ENCODE results near the gene PRMT1. TPM values are rescaled to one million over a fixed set of nuclear protein-coding genes. Genes with fewer than 3 reads are reported as not detected.
A peak's percentile ranks its signal among the peaks of the same experiment; 100 is the strongest.

PRMT1 gene
- total RNA-seq, 1 donor from 2014 or later = 103 TPM

DNA sequence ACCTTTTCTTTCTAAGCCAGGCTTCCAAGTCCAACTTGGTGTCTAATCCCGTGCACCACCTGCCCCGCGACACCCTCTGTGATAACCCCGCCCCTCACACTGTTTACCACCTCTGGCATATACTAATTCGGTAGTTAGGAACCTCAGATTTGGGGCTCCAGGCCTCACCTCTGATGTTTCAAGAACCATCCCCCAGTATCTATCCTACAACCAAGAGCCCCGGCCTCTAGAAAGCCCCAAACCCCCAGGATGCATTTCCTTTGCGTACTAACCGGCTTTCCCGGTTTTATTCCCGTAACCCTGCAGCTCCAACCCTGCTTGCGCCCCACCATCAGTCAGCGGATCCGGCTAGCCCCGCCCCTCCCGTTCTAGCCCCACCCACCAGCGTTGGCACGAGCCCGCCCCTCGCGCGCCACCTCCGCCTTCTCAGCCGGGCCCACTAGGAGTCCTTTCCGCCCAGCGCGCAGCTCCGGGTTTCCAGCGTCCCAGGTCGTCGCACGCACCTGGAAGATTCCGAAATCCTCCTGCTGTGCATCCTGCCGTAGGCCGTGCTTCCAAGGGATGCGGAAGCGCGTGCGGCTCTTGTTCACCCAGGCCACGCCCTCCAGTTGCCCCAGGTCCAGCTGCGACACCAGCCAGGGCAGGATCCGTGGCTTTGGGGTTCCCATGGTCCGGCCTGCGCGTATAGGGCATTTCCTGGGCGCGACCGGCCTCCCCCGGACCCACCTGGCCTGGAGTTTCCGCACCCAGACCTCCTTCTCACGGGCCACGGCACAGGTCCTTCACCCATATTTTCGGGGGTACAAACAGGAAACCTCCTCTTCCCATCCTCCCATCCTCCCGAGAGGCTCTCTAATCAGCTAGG, 12.7 kb upstream of the PRMT1 start:
- intact Hi-C loops (cut with DNase I) = loop anchor here (5.0 kb wide), 1 partner anchor 212 kb away; the partner anchor contains the start of genes ALDH16A1 and PIH1D1
- ATAC-seq = peak; percentile 86

GRCh38 chr19:49665036-49665350, 12.1 kb upstream of the PRMT1 start:
- peak; percentile 1 for ATAC-seq
- intact Hi-C loops (cut with DNase I) = loop anchor here (5.0 kb wide), 1 partner anchor 213 kb away; the partner anchor contains the start of genes ALDH16A1 and PIH1D1

More for the DNA sequence above, 12.7 kb upstream of the PRMT1 start:
- DNase-seq (ENCODE audit: low spot score) = peak; percentile 97

GRCh38 chr19:49665351-49666119, 11.5 kb upstream of the PRMT1 start, which contains the start of the genes BCL2L12 and IRF3:
BCL2L12 (plus strand) TSS chr19:49665933; CDS start chr19:49666693, 760 bp downstream.
IRF3 (minus strand) TSS chr19:49665857; CDS start chr19:49664838, 1,019 bp downstream.
- intact Hi-C loops (cut with DNase I) = loop anchor here (5.0 kb wide), 1 partner anchor 213 kb away; the partner anchor contains the start of genes ALDH16A1 and PIH1D1
- peak; percentile 97 for ATAC-seq
- DNase-seq (ENCODE audit: low spot score) = peak; percentile 100

More at GRCh38 chr19:49665036-49665350, 12.1 kb upstream of the PRMT1 start:
- no peak for DNase-seq (ENCODE audit: low spot score)

DNA sequence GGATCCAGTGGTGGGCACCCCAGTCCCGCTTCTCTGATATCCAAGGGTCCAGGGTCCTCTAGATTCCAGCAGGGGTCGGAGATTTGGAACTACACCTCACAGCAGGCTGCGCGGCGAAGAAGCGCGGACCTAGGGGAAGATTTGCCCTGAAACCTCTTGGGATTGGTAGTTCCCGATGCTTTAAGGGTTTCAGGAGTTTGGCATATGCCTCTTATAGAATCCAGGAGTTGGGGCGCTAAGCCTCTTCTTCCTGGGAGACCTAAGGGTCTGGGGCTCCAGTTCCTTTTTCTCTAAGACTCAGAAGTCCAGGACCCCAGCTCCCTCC, 11.0 kb upstream of the PRMT1 start:
- DNase-seq (ENCODE audit: low spot score) (no peak), ATAC-seq (no peak)
- intact Hi-C loops (cut with DNase I) = loop anchor here (5.0 kb wide), 1 partner anchor 214 kb away; the partner anchor contains the start of genes ALDH16A1 and PIH1D1

- DNase-seq (ENCODE audit: low spot score) (no peak), ATAC-seq (no peak)
- intact Hi-C loops (cut with DNase I) = loop anchor here (5.0 kb wide), 1 partner anchor 215 kb away; the partner anchor contains the start of genes ALDH16A1 and PIH1D1
Measured at GRCh38 chr19:49667473-49667872, 9.6 kb upstream of the PRMT1 start.

DNA sequence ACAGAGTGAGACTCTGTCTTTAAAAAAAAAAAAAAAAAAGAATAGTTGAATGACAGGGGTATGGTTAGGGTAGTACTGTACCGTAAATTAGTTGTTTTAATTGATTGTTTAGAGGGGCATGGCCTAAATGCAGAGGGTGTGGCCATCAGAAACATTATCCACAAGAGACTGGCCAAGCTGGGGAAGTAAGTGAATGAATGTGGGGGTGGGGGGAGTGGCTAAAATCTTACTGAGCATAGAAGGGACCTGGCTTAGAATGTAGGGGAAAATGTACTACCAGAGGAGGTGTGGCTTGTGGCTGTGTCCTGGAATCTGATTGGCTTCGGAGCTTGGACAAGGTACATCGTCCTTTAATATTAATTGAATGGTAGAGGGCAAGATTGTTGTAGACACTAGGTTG, 7.6 kb upstream of the PRMT1 start:
- no peak for ATAC-seq
- intact Hi-C loops (cut with DNase I) = loop anchor here (5.0 kb wide), 1 partner anchor 217 kb away; the partner anchor contains the start of genes ALDH16A1 and PIH1D1
- no peak for DNase-seq (ENCODE audit: low spot score)

- no peak for ATAC-seq
- DNase-seq (ENCODE audit: low spot score) = peak; percentile 87
- intact Hi-C loops (cut with DNase I) = loop anchor here (10.0 kb wide), 1 partner anchor 88 kb away; the partner anchor contains the start of genes NOSIP and PRRG2
Measured at GRCh38 chr19:49672131-49672919, 4.7 kb upstream of the PRMT1 start.

- peak; percentile 91 for DNase-seq (ENCODE audit: low spot score)
- intact Hi-C loops (cut with DNase I) = loop anchor here (10.0 kb wide), 1 partner anchor 91 kb away; the partner anchor contains the start of genes NOSIP and PRRG2
- ATAC-seq = peak; percentile 65
Measured at GRCh38 chr19:49676136-49676783, 811 bp upstream of the PRMT1 start.

DNA sequence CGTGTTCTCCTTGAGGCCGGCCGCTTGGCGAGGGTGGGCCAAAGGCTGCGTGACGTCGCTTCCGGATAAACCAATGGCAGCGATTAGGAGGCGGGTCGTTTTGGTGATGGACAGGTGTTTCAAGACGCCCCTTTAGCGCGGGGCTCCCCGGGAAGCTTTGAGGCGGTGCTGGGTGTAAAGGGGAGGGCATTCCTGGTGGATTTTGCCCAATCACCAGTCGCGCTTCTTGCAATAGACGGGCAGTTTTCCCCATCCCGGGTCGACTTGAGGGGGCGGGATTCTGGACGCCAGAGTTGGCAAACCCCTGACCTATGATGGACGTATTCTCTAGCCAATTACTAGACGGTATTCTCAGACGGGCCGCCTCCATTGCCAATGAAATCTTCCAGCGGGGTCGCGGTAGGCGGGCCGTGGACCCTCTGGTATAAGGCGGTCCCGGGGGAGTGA, 264 bp upstream of the PRMT1 start:
- DNase-seq (ENCODE audit: low spot score) (peak; percentile 100), ATAC-seq (peak; percentile 92)
- intact Hi-C loops (cut with DNase I) = loop anchor here (10.0 kb wide), 1 partner anchor 92 kb away; the partner anchor contains the start of genes NOSIP and PRRG2

DNA sequence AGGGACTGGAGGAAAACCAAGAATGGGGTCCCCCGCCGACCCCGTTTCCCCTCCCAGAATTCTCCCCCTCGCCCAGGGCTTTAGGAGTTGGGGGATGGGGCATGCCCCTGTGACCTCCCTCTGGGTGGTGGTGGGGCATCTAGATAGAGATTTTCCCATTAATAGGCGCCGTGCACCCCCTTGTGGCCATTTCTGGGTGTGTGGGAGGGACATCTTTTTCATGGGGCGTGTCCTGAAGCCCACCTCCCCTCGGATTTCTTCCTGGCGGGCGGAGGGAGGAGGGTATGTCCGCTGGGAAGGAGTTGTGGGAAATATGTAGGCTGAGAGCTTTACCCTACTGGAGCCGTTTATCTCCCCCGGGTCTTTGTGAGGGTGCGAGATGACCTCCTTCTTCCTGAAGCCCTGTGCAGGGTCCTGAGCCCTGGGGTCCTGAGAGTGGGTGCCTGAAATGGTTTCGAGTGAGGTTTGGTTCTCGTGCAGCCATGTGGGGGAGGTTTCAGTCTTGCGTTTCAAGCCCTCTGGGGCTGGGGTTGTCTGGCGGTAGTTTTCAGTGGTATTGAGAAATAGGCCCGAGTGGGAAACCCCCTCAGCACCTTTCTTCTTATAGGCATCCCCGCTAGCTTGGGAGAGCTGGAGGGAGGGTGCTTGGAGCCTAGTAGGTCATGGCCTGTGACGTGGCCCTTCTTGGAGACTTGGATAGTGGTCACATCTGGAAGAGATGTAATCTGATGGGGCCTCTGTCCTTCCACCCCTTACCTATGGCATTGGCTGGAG, 1.0 kb downstream of the PRMT1 start:
- intact Hi-C loops (cut with DNase I) = loop anchor here (10.0 kb wide), 1 partner anchor 93 kb away; the partner anchor contains the start of genes NOSIP and PRRG2

GRCh38 chr19:49678985-49679770, 2.1 kb downstream of the PRMT1 start:
- intact Hi-C loops (cut with DNase I) = loop anchor here (10.0 kb wide), 1 partner anchor 94 kb away; the partner anchor contains the start of genes NOSIP and PRRG2
- no peak for DNase-seq (ENCODE audit: low spot score)
- ATAC-seq = no peak

More for the DNA sequence above, 1.0 kb downstream of the PRMT1 start:
- ATAC-seq (no peak), DNase-seq (ENCODE audit: low spot score) (peak; percentile 89)

- no peak for ATAC-seq
- DNase-seq (ENCODE audit: low spot score) = peak; percentile 61
- intact Hi-C loops (cut with DNase I) = loop anchor here (10.0 kb wide), 1 partner anchor 95 kb away; the partner anchor contains the start of genes NOSIP and PRRG2
Measured at GRCh38 chr19:49679771-49680413, 2.8 kb downstream of the PRMT1 start.

- DNase-seq (ENCODE audit: low spot score) = peak; percentile 95
- peak; percentile 7 for ATAC-seq
- intact Hi-C loops (cut with DNase I) = no loop called here
Measured at GRCh38 chr19:49680421-49681351, 3.6 kb downstream of the PRMT1 start.

- ATAC-seq (no peak), DNase-seq (ENCODE audit: low spot score) (no peak)
- intact Hi-C loops (cut with DNase I) = no loop called here
Measured at GRCh38 chr19:49681830-49682229, 4.8 kb downstream of the PRMT1 start.

DNA sequence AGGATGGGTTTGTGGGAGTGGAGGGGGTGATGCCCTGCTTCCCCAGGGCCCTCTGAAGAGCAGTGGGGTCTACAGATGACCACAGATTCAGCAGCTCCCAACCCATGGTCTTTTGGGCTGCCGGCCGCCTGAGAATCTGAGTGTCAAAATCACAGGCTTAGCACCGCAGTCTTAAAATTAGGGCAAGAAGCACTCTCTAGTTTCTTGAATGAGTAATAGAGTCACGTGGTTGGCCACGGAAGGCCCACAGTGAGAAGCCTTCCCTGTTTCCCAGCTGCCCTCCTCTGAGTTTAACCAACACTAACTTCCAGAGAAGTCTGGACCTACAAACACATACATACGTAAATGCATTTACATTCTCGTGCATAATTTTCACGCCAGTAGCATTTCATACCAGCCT, 5.2 kb downstream of the PRMT1 start:
- DNase-seq (ENCODE audit: low spot score) (no peak), ATAC-seq (no peak)
- intact Hi-C loops (cut with DNase I) = no loop called here
